ENCODE data around the gene ZSWIM7. TPM values are rescaled to one million over a fixed set of nuclear protein-coding genes. Genes with fewer than 3 reads are reported as not detected.

The ZSWIM7 gene
- total RNA-seq, 1 experiment from 2014 or later = 13.8 TPM

DNA sequence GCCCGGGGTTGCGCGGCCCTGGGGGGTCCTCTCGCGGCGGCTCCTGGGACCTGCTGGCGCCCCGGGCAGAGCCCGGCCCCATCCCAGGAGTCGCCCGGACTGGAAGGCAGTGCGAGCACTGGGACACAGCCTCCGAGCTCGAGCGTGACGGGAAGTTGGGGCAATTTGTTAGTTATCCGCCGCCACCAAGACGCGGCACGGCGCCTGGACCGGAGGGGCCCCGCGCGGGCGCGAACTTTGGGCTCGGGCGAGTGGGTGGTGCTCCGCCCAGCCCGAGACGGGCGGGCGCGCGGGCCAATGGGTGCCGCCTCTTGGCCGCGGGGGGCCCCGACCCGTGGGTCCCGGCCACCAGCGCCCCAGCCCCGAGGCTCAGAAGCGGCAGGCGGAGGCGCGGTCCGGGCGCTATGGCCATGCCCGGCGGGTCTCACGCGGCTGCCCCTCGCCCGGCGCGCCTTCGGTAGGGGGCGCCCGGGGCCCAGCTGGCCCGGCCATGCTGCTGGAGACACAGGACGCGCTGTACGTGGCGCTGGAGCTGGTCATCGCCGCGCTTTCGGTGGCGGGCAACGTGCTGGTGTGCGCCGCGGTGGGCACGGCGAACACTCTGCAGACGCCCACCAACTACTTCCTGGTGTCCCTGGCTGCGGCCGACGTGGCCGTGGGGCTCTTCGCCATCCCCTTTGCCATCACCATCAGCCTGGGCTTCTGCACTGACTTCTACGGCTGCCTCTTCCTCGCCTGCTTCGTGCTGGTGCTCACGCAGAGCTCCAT, 54.6 kb downstream of the ZSWIM7 start, which contains the start of gene ADORA2B:
ADORA2B (plus strand) TSS at position 372 of the 768 bp plus-strand sequence; CDS start at position 491, 119 bp downstream.
- no peaks in the 10 kb centered on the region for H3K36me3 Mint-ChIP-seq (ENCODE audit: insufficient read depth, unreplicated experiment)
- H3K27me3 Mint-ChIP-seq (ENCODE audit: insufficient read depth, unreplicated experiment) = no peaks in the 10 kb centered on the region
- intact Hi-C loops (cut with micrococcal nuclease; ENCODE audit: unreplicated experiment) = loop anchor here (1.0 kb wide), 1 partner anchor 53 kb away; no protein-coding TSS in a partner anchor

DNA sequence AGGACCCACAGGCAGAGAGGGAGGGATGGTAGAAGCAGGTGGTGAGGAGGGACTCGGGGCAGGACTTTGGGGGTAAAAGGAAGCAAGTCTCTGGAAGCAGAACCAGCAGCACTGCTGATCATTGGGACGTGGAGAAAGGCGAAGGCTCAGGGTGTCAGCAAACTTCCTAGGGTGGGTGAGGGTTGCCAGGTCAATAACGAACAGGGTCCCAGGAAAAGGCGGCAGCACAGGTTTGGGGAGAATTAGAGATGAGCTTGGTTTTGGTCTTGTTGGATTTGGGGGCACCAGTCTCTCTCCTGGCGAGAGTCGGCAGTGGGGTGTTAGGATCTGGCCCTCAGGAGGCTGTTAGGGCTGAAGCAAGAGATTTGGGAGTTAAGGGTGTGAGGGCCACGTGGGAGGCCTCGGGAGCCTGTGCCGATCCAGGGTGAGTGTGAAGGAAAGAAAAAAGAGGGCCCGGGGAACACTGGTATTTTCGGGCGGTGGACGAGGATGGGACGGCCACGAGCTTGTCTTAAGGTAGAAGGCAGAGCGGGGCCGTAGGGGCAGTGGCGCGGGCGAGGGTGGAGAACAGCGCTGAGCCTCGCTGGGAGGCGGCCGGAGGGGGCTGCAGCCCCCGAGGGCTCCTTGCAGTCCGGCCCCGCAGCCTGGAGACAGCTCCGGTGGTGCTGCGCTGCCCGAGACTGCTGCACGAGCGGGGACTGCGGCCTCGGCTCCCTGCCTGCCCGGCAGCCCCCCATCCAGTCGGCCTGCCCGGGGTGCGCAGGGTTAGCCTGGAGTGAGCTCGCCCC, 55.3 kb downstream of the ZSWIM7 start:
- Mint-ChIP-seq H3K36me3 (ENCODE audit: insufficient read depth, unreplicated experiment) (no peaks in the 10 kb centered on the region), H3K9me3 (ENCODE audit: unreplicated experiment) (no peaks in the 10 kb centered on the region), H3K27me3 (ENCODE audit: insufficient read depth, unreplicated experiment) (no peaks in the 10 kb centered on the region), H3K27ac (ENCODE audit: unreplicated experiment) (no peak overlapping the region), H3K4me1 (ENCODE audit: low read depth, unreplicated experiment) (no peaks in the 10 kb centered on the region), H3K4me3 (ENCODE audit: unreplicated experiment) (peak overlapping the region; percentile 66)
- no peaks in the 10 kb centered on the region for H3K27me3 ChIP-seq (replicated peaks; ENCODE audit: control insufficient read depth, insufficient read depth, low read length)
- no peaks in the 10 kb centered on the region for H3K9me3 ChIP-seq
- H3K36me3 ChIP-seq (ENCODE audit: control insufficient read depth, insufficient read depth, low read length) = no peaks in the 10 kb centered on the region
- intact Hi-C loops (cut with micrococcal nuclease; ENCODE audit: unreplicated experiment) = loop anchor here (1.0 kb wide), 1 partner anchor 54 kb away; no protein-coding TSS in a partner anchor
- BruUV-seq (replicated peaks) = no TSS peak
- CTCF ChIA-PET = interaction anchor here (0.6 to 1.9 kb wide), 3 partner anchors 54 to 293 kb away, joined by 3 to 19 read pairs (median 4); partner anchors contain the start of genes TTC19 and ZSWIM7
- POLR2A ChIA-PET = no interaction called here
- TF ChIP-seq, protein P1, sequence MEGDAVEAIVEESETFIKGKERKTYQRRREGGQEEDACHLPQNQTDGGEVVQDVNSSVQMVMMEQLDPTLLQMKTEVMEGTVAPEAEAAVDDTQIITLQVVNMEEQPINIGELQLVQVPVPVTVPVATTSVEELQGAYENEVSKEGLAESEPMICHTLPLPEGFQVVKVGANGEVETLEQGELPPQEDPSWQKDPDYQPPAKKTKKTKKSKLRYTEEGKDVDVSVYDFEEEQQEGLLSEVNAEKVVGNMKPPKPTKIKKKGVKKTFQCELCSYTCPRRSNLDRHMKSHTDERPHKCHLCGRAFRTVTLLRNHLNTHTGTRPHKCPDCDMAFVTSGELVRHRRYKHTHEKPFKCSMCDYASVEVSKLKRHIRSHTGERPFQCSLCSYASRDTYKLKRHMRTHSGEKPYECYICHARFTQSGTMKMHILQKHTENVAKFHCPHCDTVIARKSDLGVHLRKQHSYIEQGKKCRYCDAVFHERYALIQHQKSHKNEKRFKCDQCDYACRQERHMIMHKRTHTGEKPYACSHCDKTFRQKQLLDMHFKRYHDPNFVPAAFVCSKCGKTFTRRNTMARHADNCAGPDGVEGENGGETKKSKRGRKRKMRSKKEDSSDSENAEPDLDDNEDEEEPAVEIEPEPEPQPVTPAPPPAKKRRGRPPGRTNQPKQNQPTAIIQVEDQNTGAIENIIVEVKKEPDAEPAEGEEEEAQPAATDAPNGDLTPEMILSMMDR (IDR thresholded peaks at IDR 0.05; ENCODE audit: insufficient read depth in 1 of 2, low read depth in 1 of 2, low read length in 1 of 2, severe bottlenecking in 1 of 2, unreplicated experiment in 1 of 2) = no peak
- DNase-seq = no peak
- H3K4me1 ChIP-seq = no peaks in the 10 kb centered on the region
- H3K4me3 ChIP-seq (ENCODE audit: low read depth, low read length) = peak overlapping the region; percentile 67

More for the DNA sequence above, 54.6 kb downstream of the ZSWIM7 start, which contains the start of gene ADORA2B:
- no peak within 1 kb of the TSS for H3K27ac Mint-ChIP-seq (ENCODE audit: unreplicated experiment)
- H3K27me3 ChIP-seq (replicated peaks; ENCODE audit: control insufficient read depth, insufficient read depth, low read length) = no peaks in the 10 kb centered on the region
- no peaks in the 10 kb centered on the region for H3K4me1 Mint-ChIP-seq (ENCODE audit: low read depth, unreplicated experiment)
- BruUV-seq (replicated peaks) = no TSS peak
- H3K9me3 ChIP-seq = no peaks in the 10 kb centered on the region
- peak; percentile 53 to 73 for DNase-seq
- TF ChIP-seq, protein P1 (IDR thresholded peaks at IDR 0.05; ENCODE audit: insufficient read depth in 1 of 2, low read depth in 1 of 2, low read length in 1 of 2, severe bottlenecking in 1 of 2, unreplicated experiment in 1 of 2) = peak; percentile 43 to 46
- peak within 1 kb of the TSS; percentile 66 for H3K4me3 Mint-ChIP-seq (ENCODE audit: unreplicated experiment)
- POLR2A ChIA-PET = interaction anchor here (0.9 to 1.0 kb wide), 2 partner anchors 21 to 54 kb away, joined by 4 to 5 read pairs; no protein-coding TSS in a partner anchor
- H3K4me1 ChIP-seq = no peaks in the 10 kb centered on the region
- no peaks in the 10 kb centered on the region for H3K9me3 Mint-ChIP-seq (ENCODE audit: unreplicated experiment)
- CTCF ChIA-PET = interaction anchor here (0.6 to 1.9 kb wide), 3 partner anchors 54 to 294 kb away, joined by 3 to 19 read pairs (median 4); partner anchors contain the start of genes TTC19 and ZSWIM7
- peak within 1 kb of the TSS; percentile 67 for H3K4me3 ChIP-seq (ENCODE audit: low read depth, low read length)
- H3K36me3 ChIP-seq (ENCODE audit: control insufficient read depth, insufficient read depth, low read length) = no peaks in the 10 kb centered on the region

DNA sequence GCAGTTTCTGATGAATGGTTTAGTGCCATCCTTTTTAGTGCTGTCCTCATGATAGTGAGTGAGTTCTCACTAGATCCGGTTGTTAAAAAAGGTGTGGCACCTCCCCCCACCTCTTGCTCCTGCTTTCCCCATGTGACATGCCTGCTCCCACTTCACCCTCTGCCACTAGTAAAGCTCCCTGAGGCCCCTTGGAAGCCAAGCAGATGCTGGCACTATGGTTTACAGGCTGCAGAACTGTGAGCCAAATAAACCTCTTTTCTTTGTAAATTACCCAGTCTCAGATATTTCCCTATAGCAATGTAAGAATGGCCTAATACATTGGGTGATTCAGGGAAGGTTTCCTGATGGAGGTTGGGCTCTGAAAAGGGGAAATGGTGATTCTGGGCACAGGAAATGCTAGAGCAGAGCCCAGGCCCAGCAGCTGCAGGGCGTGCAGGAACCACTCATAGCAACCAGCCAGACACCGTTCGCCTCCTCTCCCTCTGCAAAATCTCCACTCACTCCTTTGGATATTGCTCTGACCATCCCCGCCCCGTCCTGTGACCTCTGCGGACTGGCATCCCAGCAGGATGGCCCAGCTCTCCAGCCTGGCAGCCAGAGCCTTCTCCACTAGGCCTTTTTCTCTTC, 57.2 kb downstream of the ZSWIM7 start:
- Histone ChIP-seq H3K4me1 (no peaks in the 10 kb centered on the region), H3K4me3 (ENCODE audit: low read depth, low read length) (no peak overlapping the region), H3K36me3 (ENCODE audit: control insufficient read depth, insufficient read depth, low read length) (no peaks in the 10 kb centered on the region), H3K27me3 (replicated peaks; ENCODE audit: control insufficient read depth, insufficient read depth, low read length) (no peaks in the 10 kb centered on the region), H3K9me3 (no peaks in the 10 kb centered on the region)
- no peak for DNase-seq
- ChIA-PET POLR2A (no interaction called here), CTCF (no interaction called here)
- Mint-ChIP-seq H3K27ac (ENCODE audit: unreplicated experiment) (no peak overlapping the region), H3K4me1 (ENCODE audit: low read depth, unreplicated experiment) (no peaks in the 10 kb centered on the region), H3K27me3 (ENCODE audit: insufficient read depth, unreplicated experiment) (no peaks in the 10 kb centered on the region), H3K36me3 (ENCODE audit: insufficient read depth, unreplicated experiment) (no peaks in the 10 kb centered on the region), H3K4me3 (ENCODE audit: unreplicated experiment) (no peak overlapping the region), H3K9me3 (ENCODE audit: unreplicated experiment) (no peaks in the 10 kb centered on the region)
- no TSS peak for BruUV-seq (replicated peaks)
- TF ChIP-seq, protein P1 (IDR thresholded peaks at IDR 0.05; ENCODE audit: insufficient read depth in 1 of 2, low read depth in 1 of 2, low read length in 1 of 2, severe bottlenecking in 1 of 2, unreplicated experiment in 1 of 2) = no peak
- intact Hi-C loops (cut with micrococcal nuclease; ENCODE audit: unreplicated experiment) = no loop called here
